Measurements from ENCODE around the gene SMIM44.

DNA sequence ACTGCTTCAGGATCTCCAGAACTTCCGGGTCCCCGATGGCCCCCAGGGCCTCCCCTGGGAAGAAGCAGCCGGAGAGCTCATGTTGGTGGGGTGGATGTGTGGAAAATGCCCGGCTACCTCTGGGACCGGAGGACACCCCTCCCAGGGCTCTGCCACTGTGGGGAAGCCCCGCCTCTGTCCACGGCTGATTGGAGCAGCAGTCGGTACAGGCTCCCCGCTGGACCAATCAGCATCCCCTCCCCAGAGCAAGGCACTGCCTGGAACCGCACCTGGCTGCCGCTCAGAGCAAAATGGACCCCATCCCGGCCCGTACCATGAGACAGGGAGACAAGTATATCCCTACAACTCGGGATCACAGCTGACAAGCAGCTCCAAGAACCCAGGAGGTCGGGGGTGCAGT lies 10.8 kb upstream of the SMIM44 start:
- TF ChIP-seq, protein P1, sequence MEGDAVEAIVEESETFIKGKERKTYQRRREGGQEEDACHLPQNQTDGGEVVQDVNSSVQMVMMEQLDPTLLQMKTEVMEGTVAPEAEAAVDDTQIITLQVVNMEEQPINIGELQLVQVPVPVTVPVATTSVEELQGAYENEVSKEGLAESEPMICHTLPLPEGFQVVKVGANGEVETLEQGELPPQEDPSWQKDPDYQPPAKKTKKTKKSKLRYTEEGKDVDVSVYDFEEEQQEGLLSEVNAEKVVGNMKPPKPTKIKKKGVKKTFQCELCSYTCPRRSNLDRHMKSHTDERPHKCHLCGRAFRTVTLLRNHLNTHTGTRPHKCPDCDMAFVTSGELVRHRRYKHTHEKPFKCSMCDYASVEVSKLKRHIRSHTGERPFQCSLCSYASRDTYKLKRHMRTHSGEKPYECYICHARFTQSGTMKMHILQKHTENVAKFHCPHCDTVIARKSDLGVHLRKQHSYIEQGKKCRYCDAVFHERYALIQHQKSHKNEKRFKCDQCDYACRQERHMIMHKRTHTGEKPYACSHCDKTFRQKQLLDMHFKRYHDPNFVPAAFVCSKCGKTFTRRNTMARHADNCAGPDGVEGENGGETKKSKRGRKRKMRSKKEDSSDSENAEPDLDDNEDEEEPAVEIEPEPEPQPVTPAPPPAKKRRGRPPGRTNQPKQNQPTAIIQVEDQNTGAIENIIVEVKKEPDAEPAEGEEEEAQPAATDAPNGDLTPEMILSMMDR (optimal IDR thresholded peaks at IDR 0.05 in 1 of 3, IDR thresholded peaks at IDR 0.05 in 1 of 3, conservative IDR thresholded peaks at IDR 0.05 in 1 of 3; ENCODE audit: extremely low read depth in 1 of 3, insufficient read depth in 2 of 3, low read length in 3 of 3): no peak
- no peak for TF ChIP-seq EZH2 (IDR thresholded peaks at IDR 0.05; ENCODE audit: low read length)
